ENCODE data around the gene MATN1. TPM values are rescaled to one million over a fixed set of nuclear protein-coding genes. Genes with fewer than 3 reads are reported as not detected.

MATN1 gene
- polyA plus RNA-seq, 2 donors, result 0.01 to 0.02 TPM

DNA sequence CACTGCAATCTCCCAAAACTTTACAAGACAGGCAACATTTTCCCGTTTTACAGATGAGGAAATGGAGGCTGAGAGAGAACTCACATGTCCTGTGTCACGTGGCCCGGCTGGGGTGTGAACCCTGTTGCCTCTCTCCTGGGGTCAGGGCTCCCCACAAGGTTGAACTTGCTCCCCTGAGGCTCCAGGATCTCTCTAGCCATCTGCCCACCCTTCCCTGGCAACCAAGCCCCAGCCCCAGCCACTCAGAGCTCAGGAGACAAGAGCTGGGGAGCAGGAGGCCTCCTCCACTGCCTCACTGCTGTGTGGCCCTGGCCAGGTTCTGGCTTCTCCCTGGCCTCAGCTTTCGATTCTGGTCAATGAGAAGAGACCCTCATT lies 22.4 kb upstream of the MATN1 start:
- Histone ChIP-seq H3K4me1 (ENCODE audit: control insufficient read depth in 2 of 2, insufficient read depth in 2 of 2, low read length in 1 of 2) (peaks cover 0 to 29% of the 10 kb centered on the region in 2 donors), H3K36me3 (ENCODE audit: control insufficient read depth in 2 of 2, insufficient read depth in 2 of 2, low read length in 1 of 2) (no peaks in the 10 kb centered on the region), H3K4me3 (ENCODE audit: low read depth in 1 of 2, low read length in 2 of 2) (no peak overlapping the region), H3K9me3 (ENCODE audit: control insufficient read depth in 2 of 2, insufficient read depth in 1 of 2, low read depth in 1 of 2, low read length in 1 of 2) (no peaks in the 10 kb centered on the region), H3K27ac (ENCODE audit: low read depth in 2 of 2, low read length in 1 of 2) (peak overlapping the region; percentile 24 to 37), H3K27me3 (ENCODE audit: control insufficient read depth in 1 of 2, insufficient read depth in 2 of 2, low read length in 2 of 2) (no peaks in the 10 kb centered on the region)
- 51 to 57% methylated on average over 4 of the region's 4 CpGs for WGBS, 2 donors

DNA sequence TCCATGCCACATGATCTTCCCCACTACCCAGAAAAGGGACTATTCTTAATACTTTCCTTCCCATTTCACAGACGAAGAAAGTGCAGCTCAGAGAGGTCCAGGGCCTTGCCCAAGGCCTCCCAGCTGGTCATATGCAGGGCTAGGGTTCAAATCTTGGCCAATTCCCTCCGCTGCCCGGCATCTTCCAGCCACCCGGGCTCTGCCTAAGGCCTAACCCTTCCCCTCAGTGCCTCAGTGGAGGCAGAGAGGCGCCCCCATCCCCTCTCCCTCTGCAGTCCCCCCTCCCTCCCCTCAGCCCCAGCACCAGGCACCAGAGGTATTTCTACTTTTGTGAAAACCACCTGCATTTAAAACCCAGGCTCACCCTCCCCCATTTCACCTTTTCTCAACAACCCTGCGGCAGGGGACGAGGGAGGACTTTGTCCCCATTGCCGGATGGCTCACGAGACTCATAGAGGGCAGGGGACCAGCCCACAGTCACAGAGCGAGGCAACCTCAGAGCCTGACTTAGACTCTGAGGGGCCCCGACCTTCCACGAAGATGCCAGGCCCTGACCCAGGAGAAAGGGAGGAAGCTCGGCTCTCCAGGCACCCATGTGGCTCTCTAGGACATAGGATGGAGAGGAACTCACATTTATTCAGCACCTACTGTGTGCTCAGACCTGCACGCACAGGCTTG lies 21.9 kb upstream of the MATN1 start:
- H3K36me3 ChIP-seq (ENCODE audit: control insufficient read depth in 2 of 2, insufficient read depth in 2 of 2, low read length in 1 of 2), result no peaks in the 10 kb centered on the region
- H3K27me3 ChIP-seq (ENCODE audit: control insufficient read depth in 1 of 2, insufficient read depth in 2 of 2, low read length in 2 of 2), result no peaks in the 10 kb centered on the region
- peaks cover 0 to 25% of the 10 kb centered on the region in 2 donors for H3K4me1 ChIP-seq (ENCODE audit: control insufficient read depth in 2 of 2, insufficient read depth in 2 of 2, low read length in 1 of 2)
- H3K27ac ChIP-seq (ENCODE audit: low read depth in 2 of 2, low read length in 1 of 2), result peak overlapping the region; percentile 24 to 37
- no peak overlapping the region for H3K4me3 ChIP-seq (ENCODE audit: low read depth in 1 of 2, low read length in 2 of 2)
- WGBS, 2 donors, result 76 to 79% methylated on average over 14 of the region's 14 CpGs
- H3K9me3 ChIP-seq (ENCODE audit: control insufficient read depth in 2 of 2, insufficient read depth in 1 of 2, low read depth in 1 of 2, low read length in 1 of 2), result no peaks in the 10 kb centered on the region

DNA sequence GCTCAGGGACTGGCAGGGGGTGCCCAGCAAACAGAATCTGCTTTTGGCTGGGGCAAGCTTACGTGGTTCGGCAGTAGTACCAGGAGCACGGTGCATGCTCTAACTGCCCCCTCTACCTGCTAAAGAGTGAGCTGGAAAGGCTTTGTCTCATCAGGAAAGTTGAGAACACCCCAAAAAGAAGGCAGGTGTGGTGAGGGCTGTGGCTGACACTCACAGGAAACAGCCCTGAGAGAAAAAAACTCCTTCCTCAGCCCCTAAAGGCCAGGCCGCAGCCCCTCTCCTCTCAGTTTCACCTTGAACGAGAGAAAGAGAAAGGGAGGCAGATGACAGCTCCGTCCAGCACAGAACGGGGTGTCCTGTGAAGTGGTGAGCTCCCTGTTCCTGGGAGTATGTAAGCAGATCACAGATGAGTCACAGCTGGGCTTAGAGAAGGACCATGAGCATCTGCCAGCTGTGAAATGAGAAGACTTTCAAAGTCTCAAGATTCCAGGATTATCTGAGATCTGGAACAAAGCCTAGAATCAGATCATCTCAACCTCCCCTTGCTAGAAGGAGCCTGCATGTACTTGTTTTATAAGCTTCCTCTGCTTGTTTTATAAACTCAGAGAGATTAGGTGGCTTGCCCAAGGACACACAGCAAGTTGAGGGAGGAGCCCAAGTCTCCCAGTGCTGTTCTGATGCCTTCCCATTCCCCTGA lies 20.8 kb upstream of the MATN1 start:
- Histone ChIP-seq H3K4me1 (ENCODE audit: control insufficient read depth in 2 of 2, insufficient read depth in 2 of 2, low read length in 1 of 2) (peaks cover 0 to 25% of the 10 kb centered on the region in 2 donors), H3K4me3 (ENCODE audit: low read depth in 1 of 2, low read length in 2 of 2) (no peak overlapping the region)

DNA sequence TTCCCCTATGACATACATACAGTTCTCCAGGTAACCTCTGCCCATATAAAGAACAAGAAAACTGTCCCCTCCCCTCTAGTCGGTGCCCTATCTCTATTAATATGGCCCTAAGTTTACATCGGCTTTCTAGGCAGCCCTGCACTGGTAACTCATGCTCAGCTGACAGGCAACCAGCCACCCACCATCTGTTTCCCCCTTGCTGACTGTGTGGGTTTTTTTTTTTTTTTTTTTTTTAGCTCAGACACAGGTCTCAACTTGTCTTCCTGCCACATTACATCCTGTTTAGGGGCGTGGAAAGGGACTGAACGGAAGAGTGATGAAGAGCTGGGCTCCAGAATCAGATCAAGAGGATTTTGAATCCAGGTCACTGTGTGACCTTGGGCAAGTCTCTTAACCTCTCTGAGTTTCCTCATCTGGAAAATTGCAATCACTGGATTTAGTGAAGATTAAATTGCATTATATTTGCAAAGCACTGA lies 20.2 kb upstream of the MATN1 start:
- Histone ChIP-seq H3K36me3 (ENCODE audit: control insufficient read depth in 2 of 2, insufficient read depth in 2 of 2, low read length in 1 of 2) (no peaks in the 10 kb centered on the region), H3K4me3 (ENCODE audit: low read depth in 1 of 2, low read length in 2 of 2) (no peak overlapping the region), H3K27me3 (ENCODE audit: control insufficient read depth in 1 of 2, insufficient read depth in 2 of 2, low read length in 2 of 2) (no peaks in the 10 kb centered on the region), H3K9me3 (ENCODE audit: control insufficient read depth in 2 of 2, insufficient read depth in 1 of 2, low read depth in 1 of 2, low read length in 1 of 2) (no peaks in the 10 kb centered on the region), H3K27ac (ENCODE audit: low read depth in 2 of 2, low read length in 1 of 2) (peak overlapping the region in 1 of 2 donors; percentile 6), H3K4me1 (ENCODE audit: control insufficient read depth in 2 of 2, insufficient read depth in 2 of 2, low read length in 1 of 2) (peaks cover 0 to 23% of the 10 kb centered on the region in 2 donors)
- 36 to 52% methylated on average over 4 of the region's 4 CpGs for WGBS, 2 donors

More for the DNA sequence above, 20.8 kb upstream of the MATN1 start:
- whole genome bisulfite sequencing, 2 donors, result 60 to 69% methylated on average over 7 of the region's 7 CpGs
- H3K27ac ChIP-seq (ENCODE audit: low read depth in 2 of 2, low read length in 1 of 2), result peak overlapping the region; percentile 6 to 57
- H3K27me3 ChIP-seq (ENCODE audit: control insufficient read depth in 1 of 2, insufficient read depth in 2 of 2, low read length in 2 of 2), result no peaks in the 10 kb centered on the region
- H3K9me3 ChIP-seq (ENCODE audit: control insufficient read depth in 2 of 2, insufficient read depth in 1 of 2, low read depth in 1 of 2, low read length in 1 of 2), result no peaks in the 10 kb centered on the region
- no peaks in the 10 kb centered on the region for H3K36me3 ChIP-seq (ENCODE audit: control insufficient read depth in 2 of 2, insufficient read depth in 2 of 2, low read length in 1 of 2)

DNA sequence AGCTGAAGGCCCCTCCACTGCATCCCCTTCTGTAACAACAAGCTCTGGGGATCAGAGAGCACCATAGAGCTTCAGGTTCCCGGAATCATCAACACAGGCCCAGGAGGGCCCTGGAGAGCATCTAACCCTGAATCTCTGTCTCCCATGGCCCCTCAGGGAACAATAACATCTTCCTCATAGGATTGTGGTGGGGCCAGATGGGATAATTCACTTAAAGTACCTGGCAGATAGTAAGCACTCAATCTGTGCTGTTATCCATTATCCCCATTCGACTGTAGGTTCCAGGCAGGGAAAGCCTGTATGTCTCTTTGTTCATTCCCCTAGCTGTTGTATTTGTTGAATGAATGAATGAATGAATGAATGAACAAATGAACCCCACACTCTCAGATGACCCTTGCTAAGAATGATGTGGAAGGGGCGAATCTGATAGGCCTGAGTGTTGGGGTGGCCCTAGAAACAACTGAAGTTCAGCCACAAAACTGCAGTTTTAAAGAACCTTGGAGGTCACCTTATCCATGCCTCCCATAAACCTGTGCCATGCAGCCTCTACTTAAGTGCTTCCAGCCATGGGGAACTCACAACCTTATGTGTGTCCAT lies 19.7 kb upstream of the MATN1 start:
- no peaks in the 10 kb centered on the region for H3K27me3 ChIP-seq (ENCODE audit: control insufficient read depth in 1 of 2, insufficient read depth in 2 of 2, low read length in 2 of 2)
- peaks cover 0 to 2% of the 10 kb centered on the region in 2 donors for H3K9me3 ChIP-seq (ENCODE audit: control insufficient read depth in 2 of 2, insufficient read depth in 1 of 2, low read depth in 1 of 2, low read length in 1 of 2)
- H3K4me3 ChIP-seq (ENCODE audit: low read depth in 1 of 2, low read length in 2 of 2), result no peak overlapping the region
- H3K4me1 ChIP-seq (ENCODE audit: control insufficient read depth in 2 of 2, insufficient read depth in 2 of 2, low read length in 1 of 2), result peaks cover 0 to 17% of the 10 kb centered on the region in 2 donors
- WGBS, 2 donors, result 87 to 95% methylated on average over 3 of the region's 3 CpGs
- no peaks in the 10 kb centered on the region for H3K36me3 ChIP-seq (ENCODE audit: control insufficient read depth in 2 of 2, insufficient read depth in 2 of 2, low read length in 1 of 2)
- H3K27ac ChIP-seq (ENCODE audit: low read depth in 2 of 2, low read length in 1 of 2), result no peak overlapping the region

DNA sequence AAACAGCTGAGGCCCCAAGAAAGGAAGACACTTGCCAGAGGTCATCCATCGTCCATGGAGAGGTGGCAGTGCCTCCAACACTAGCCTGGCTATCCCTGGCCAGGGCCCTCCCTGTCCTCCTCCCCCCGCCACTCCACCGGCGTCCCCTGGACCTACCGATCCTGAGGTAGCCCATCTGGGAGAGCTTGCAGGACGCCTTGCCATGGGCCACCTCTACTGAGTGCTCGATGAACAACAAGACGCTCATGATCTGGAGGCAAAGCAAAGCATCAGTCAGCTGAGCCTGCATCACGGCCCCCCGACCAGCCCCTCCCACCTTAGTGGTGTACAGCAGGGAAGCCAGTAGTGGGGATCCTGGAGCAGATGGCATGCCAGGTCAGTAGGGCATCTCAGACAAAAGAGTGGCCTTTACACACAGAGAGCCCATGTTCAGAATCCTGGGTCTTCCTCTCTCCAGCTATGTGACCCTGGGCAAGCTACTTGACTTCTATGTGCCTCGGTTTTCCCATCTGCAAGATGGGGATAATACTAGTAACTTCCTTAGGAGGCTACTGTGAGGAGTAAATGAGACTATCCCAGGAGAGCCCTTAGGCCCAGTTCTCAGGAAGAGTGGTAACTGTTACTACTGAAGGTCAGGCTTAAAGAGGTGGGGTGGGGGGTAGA lies 19.0 kb upstream of the MATN1 start:
- 82% methylated on average over 11 of the region's 11 CpGs for WGBS, 2 donors
- Histone ChIP-seq H3K36me3 (ENCODE audit: control insufficient read depth in 2 of 2, insufficient read depth in 2 of 2, low read length in 1 of 2) (peaks cover 0 to 4% of the 10 kb centered on the region in 2 donors), H3K4me3 (ENCODE audit: low read depth in 1 of 2, low read length in 2 of 2) (no peak overlapping the region), H3K4me1 (ENCODE audit: control insufficient read depth in 2 of 2, insufficient read depth in 2 of 2, low read length in 1 of 2) (peaks cover 0 to 11% of the 10 kb centered on the region in 2 donors), H3K27ac (ENCODE audit: low read depth in 2 of 2, low read length in 1 of 2) (no peak overlapping the region), H3K9me3 (ENCODE audit: control insufficient read depth in 2 of 2, insufficient read depth in 1 of 2, low read depth in 1 of 2, low read length in 1 of 2) (peaks cover 0 to 7% of the 10 kb centered on the region in 2 donors), H3K27me3 (ENCODE audit: control insufficient read depth in 1 of 2, insufficient read depth in 2 of 2, low read length in 2 of 2) (no peaks in the 10 kb centered on the region)

DNA sequence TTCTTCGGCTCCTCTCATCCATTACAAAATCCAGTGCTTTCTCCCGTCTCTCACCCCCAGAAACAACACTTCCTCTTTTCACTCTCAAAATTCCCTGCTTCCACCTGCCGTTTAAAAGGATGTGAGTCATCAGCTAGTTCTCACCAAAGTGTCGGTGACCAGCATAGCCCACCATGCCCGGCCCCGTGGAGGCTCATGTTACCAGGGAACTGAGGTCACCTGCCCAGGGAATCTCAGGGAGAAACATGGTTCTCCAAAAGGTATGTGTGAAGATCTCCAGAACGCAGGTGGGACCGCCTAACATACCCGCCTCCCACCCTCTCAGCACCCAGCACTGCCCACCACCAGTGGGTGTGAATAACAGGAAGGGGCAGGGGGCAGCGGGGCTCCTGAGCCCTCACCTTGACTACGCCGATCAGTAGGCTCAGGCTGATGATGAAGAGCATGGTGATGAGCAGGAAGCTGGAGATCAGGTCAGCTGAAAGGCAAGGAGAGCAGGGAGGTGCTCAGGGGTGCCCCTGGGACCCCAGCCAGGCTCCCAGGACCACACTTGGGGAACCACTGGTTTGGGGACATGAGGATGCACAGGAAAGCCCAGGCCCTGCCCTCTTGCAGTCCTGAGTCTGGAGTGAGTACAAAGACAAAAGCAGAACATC lies 18.0 kb upstream of the MATN1 start:
- no peak overlapping the region for H3K27ac ChIP-seq (ENCODE audit: low read depth in 2 of 2, low read length in 1 of 2)
- H3K27me3 ChIP-seq (ENCODE audit: control insufficient read depth in 1 of 2, insufficient read depth in 2 of 2, low read length in 2 of 2), result no peaks in the 10 kb centered on the region
- no peak overlapping the region for H3K4me3 ChIP-seq (ENCODE audit: low read depth in 1 of 2, low read length in 2 of 2)
- H3K4me1 ChIP-seq (ENCODE audit: control insufficient read depth in 2 of 2, insufficient read depth in 2 of 2, low read length in 1 of 2), result peaks cover 0 to 8% of the 10 kb centered on the region in 2 donors
- H3K36me3 ChIP-seq (ENCODE audit: control insufficient read depth in 2 of 2, insufficient read depth in 2 of 2, low read length in 1 of 2), result peaks cover 0 to 6% of the 10 kb centered on the region in 2 donors
- 61 to 69% methylated on average over 12 of the region's 12 CpGs for WGBS, 2 donors
- peaks cover 0 to 7% of the 10 kb centered on the region in 2 donors for H3K9me3 ChIP-seq (ENCODE audit: control insufficient read depth in 2 of 2, insufficient read depth in 1 of 2, low read depth in 1 of 2, low read length in 1 of 2)

DNA sequence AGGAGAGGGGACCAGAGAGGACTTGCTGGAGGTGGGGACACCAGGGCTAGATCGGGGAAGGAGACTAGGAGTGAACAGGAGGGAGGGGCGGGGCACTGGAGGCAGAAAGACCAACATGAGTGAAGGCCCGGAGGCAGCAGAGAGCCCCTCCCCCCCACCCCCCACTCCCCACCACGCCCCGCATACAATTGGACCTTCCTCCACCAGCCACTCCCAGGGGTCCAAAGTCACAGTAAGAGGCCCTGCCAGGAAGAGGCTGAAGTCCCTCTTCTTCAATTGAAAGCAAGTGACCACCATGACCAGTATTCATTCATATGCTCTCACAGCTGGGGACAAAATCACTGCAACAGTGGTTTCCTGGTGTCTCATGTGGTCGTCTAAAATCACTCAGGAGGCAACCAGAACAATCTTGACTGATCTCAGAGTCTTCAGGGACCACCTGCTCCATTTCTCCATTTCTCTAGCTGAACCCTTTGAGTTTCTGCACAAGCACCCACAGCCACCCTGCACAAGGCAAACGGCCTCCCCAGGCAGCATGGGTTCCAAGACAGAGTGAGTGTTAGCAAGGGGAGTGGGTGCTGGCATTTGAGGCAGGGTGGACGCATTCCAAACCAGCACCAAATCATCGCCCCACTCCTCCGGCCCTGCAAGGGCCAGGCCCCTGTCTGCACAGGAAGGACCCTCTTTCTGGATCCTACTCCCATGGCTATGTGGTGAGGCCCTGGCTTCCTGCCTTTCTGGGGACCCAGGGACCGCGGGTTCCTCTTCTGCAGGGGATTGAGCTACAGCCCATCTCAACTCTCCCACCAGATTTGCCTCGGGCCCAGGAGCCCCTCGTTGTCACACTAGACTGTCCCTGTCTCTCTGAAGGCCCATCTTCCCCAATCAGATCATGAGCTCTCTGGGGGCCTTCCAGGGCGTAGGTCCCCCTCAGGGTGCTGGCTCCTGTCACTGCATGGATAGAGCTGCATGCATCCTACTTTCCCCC lies 17.2 kb upstream of the MATN1 start:
- Histone ChIP-seq H3K4me3 (ENCODE audit: low read depth in 1 of 2, low read length in 2 of 2) (no peak overlapping the region), H3K36me3 (ENCODE audit: control insufficient read depth in 2 of 2, insufficient read depth in 2 of 2, low read length in 1 of 2) (peaks cover 0 to 6% of the 10 kb centered on the region in 2 donors), H3K27ac (ENCODE audit: low read depth in 2 of 2, low read length in 1 of 2) (no peak overlapping the region), H3K9me3 (ENCODE audit: control insufficient read depth in 2 of 2, insufficient read depth in 1 of 2, low read depth in 1 of 2, low read length in 1 of 2) (peaks cover 0 to 7% of the 10 kb centered on the region in 2 donors), H3K27me3 (ENCODE audit: control insufficient read depth in 1 of 2, insufficient read depth in 2 of 2, low read length in 2 of 2) (no peaks in the 10 kb centered on the region), H3K4me1 (ENCODE audit: control insufficient read depth in 2 of 2, insufficient read depth in 2 of 2, low read length in 1 of 2) (peaks cover 0 to under 1% of the 10 kb centered on the region in 2 donors)
- WGBS, 2 donors, result 62 to 76% methylated on average over 15 of the region's 15 CpGs
